H1 (cell line): ENCODE measurements around the gene KCNJ16. TPM values are rescaled to one million over a fixed set of nuclear protein-coding genes. Genes with fewer than 3 reads are reported as not detected.

Source experiments
- BACH1 ChIP-seq: IDR thresholded peaks from 2 replicates; pipeline ENCODE4 v1.6.1; 2012; ENCODE audit warnings: low read length, improper control_type of control experiment
- CBX8 ChIP-seq: fragments of 300-800, 300-1000 bp; sonication (generic); IDR thresholded peaks from 2 replicates; pipeline ENCODE4 v1.7.1; 2016; ENCODE audit warnings: low read depth, low read length, borderline replicate concordance
- CEBPB ChIP-seq: IDR thresholded peaks from 2 replicates; pipeline ENCODE4 v1.6.1; 2012; ENCODE audit warnings: low read depth, low read length
- CHD7 ChIP-seq: fragments of 300-600 bp; sonication (generic); IDR thresholded peaks from 2 replicates; pipeline ENCODE4 v1.7.1; 2012; ENCODE audit warnings: low read length, moderate library complexity, mild to moderate bottlenecking, inconsistent platforms; ENCODE audit not compliant: insufficient replicate concordance
- CTBP2 ChIP-seq: IDR thresholded peaks from 2 replicates; pipeline ENCODE4 v1.7.0; 2011; ENCODE audit warnings: borderline replicate concordance, mild to moderate bottlenecking, moderate library complexity, mixed read lengths, low read length; ENCODE audit not compliant: insufficient read depth, insufficient read length
- E2F6 ChIP-seq: IDR thresholded peaks from 2 replicates; pipeline ENCODE4 v1.6.1; 2012; ENCODE audit warnings: inconsistent platforms
- JUND ChIP-seq: IDR thresholded peaks from 2 replicates; pipeline ENCODE4 v1.6.1; 2011; ENCODE audit warnings: mild to moderate bottlenecking, improper control_type of control experiment, low read length
- KDM4A ChIP-seq: IDR thresholded peaks from one replicate; pipeline ENCODE4 v1.7.1; 2012; ENCODE audit warnings: low read depth, mild to moderate bottlenecking, moderate library complexity, low read length, inconsistent platforms; ENCODE audit not compliant: severe bottlenecking
- RBBP5 ChIP-seq: IDR thresholded peaks from 2 replicates; pipeline ENCODE4 v1.7.1; 2012; ENCODE audit warnings: low read depth, mild to moderate bottlenecking, inconsistent platforms, low read length, moderate library complexity, borderline replicate concordance
- SIRT6 ChIP-seq: IDR thresholded peaks from one replicate; pipeline ENCODE4 v1.7.1; 2012; ENCODE audit warnings: low read length, inconsistent platforms
- SP4 ChIP-seq: IDR thresholded peaks from 2 replicates; pipeline ENCODE4 v1.6.1; 2012; ENCODE audit warnings: low read length, inconsistent platforms
- polyA plus RNA-seq, 7 experiments: library from polyadenylated mRNA; depleted of rRNA in 3 of 7; stranded (reverse) in 5 of 7; unstranded in 2 of 7; fragments of >200 nt in 5 of 7; fragments of 200-250 nt in 2 of 7; gene quantifications; 1 replicate in 5 of 7; 2 replicates in 1 of 7; 4 replicates in 1 of 7; pipeline versions ENCODE4 v1.2.1 to v1.2.3, GENCODE V29; 2011 to 2013; ENCODE audit warnings: missing spikeins in 2 of 7, mixed read lengths in 2 of 7
- total RNA-seq: library from RNA; stranded (reverse); fragmentation: NEBNext Ultra II Directional; extraction: Animal tissue kit (Norgen Biotek cat#: 25700); gene quantifications from 2 replicates; pipeline ENCODE4 v1.2.1, GENCODE V29; 2021

Gene KCNJ16
- total and polyA plus RNA-seq, 2 of the 8 experiments (the other 6 are each of a cell fraction or from before 2014, with no cell fraction given), result not detected

DNA sequence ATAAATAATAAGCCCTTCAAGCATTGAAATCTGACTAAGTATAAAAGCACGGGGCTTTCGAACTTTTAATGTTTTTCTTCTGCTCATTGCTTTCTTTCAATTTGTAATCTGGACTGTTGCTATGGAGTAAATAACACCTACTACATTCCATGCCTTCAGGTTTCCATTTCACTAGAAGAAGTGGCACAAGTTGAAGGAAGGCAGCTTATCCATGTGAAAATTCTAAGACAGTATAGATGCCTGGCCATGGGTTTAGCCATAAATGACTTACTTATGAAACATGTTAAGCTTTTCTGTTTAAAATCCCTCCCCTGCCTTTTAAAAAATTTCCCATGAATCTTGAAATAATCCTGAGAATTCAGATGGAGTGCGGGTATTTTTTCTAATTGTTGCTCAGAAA lies 30.6 kb downstream of the KCNJ16 start (continued):
- TF ChIP-seq CHD7 (no peak), E2F6 (no peak), RBBP5 (no peak), CEBPB (no peak), JUND (no peak), SIRT6 (no peak), SP4 (no peak), CTBP2 (no peak), CBX8 (no peak), BACH1 (no peak), KDM4A (no peak)
